GM23248 (cell line): ENCODE measurements around the gene PARD3B.

Experiments used
- EZH2 ChIP-seq: fragments of 200-600 bp; sonication (generic); IDR thresholded peaks from 2 replicates; pipeline ENCODE4 v1.6.1; 2018; ENCODE audit warnings: antibody characterized with exemption, mild to moderate bottlenecking; ENCODE audit not compliant: insufficient read depth, poor library complexity, severe bottlenecking
- EZH2phosphoT487 ChIP-seq: fragments of 200-600 bp; sonication (generic); IDR thresholded peaks from 2 replicates; pipeline ENCODE4 v1.6.1; 2018; ENCODE audit warnings: antibody characterized with exemption, moderate library complexity, mild to moderate bottlenecking, low read depth; ENCODE audit not compliant: insufficient read depth

- no peak for TF ChIP-seq EZH2
- TF ChIP-seq EZH2phosphoT487, result no peak
Measured at GRCh38 chr2:205119136-205119535, 573.9 kb downstream of the PARD3B start.
